AG09309 (cell line): ENCODE measurements around the gene PCDHGA9.
A peak's percentile ranks its signal among the peaks of the same experiment; 100 is the strongest.

Source experiments
- DNase-seq: peaks from one replicate; pipeline ENCODE4 v3.0.0-alpha.2; 2010; ENCODE audit warnings: low read depth
- H3K4me3 ChIP-seq: 2 replicates; pipeline ENCODE4 v1.5.1; 2011; ENCODE audit warnings: mild to moderate bottlenecking, low read depth, low read length, moderate library complexity; ENCODE audit not compliant: control insufficient read depth
- CTCF ChIP-seq: IDR thresholded peaks from 2 replicates; pipeline ENCODE4 v1.5.1; 2011; ENCODE audit warnings: mild to moderate bottlenecking, low read depth, low read length, inconsistent platforms; ENCODE audit not compliant: insufficient read depth, control insufficient read depth; ENCODE audit errors: missing control alignments

PCDHGA9 gene

GRCh38 chr5:141360685-141361084, 41.9 kb upstream of the PCDHGA9 start:
- H3K4me3 ChIP-seq = peak overlapping the region; percentile 59; the same call in 1 of the 2 replicates

GRCh38 chr5:141362719-141363118, 39.9 kb upstream of the PCDHGA9 start:
- TF ChIP-seq CTCF = no peak
- no peak for DNase-seq
- no peak overlapping the region for H3K4me3 ChIP-seq

More at GRCh38 chr5:141360685-141361084, 41.9 kb upstream of the PCDHGA9 start:
- DNase-seq = no peak
- no peak for TF ChIP-seq CTCF

- DNase-seq = no peak
- peak within 1 kb of the TSS; percentile 18 for H3K4me3 ChIP-seq
- peak; percentile 27 for TF ChIP-seq CTCF
These were observed 38.5 kb upstream of the PCDHGA9 start, which contains the start of gene PCDHGA5 for GRCh38 chr5:141363952-141364660. TSS of gene PCDHGA5 (plus strand) at chr5:141364162. CDS start at chr5:141364331, 169 bp downstream.

GRCh38 chr5:141366016-141366896, 36.3 kb upstream of the PCDHGA9 start:
- no peak for TF ChIP-seq CTCF
- no peak for DNase-seq
- no peak overlapping the region for H3K4me3 ChIP-seq

- no peak for DNase-seq
- TF ChIP-seq CTCF = peak; percentile 63
- peak within 1 kb of the TSS; percentile 32 for H3K4me3 ChIP-seq
These were observed 32.4 kb upstream of the PCDHGA9 start, which contains the start of gene PCDHGB3 for GRCh38 chr5:141369994-141370848. TSS of gene PCDHGB3 (plus strand) at chr5:141370242. CDS start at chr5:141370395, 153 bp downstream.
